KBM-7 (cell line): ENCODE measurements around the gene TMEM169.

ENCODE experiments used
- DNase-seq: peaks from one replicate; pipeline ENCODE4 v3.0.0-alpha.2; 2015
- in situ Hi-C: fragments of 300-500 bp; cut with MboI; formaldehyde crosslinking; loops from 2 replicates; pipeline ENCODE4 v1.14.3; 2020; ENCODE audit warnings: low sequenced_read_pairs, low pct_unique_long_range_greater_than_20kb, mixed read lengths

The TMEM169 gene

GRCh38 chr2:216081487-216082116 lies at the start of gene TMEM169, which contains the start of gene PECR:
Gene TMEM169 (plus strand): TSS chr2:216081919. CDS start chr2:216095964, 14,045 bp downstream.
Gene PECR (minus strand): TSS chr2:216081809. CDS start chr2:216081741, 68 bp downstream.
- in situ Hi-C loops = no loop called here
- peak; percentile 60 for DNase-seq

GRCh38 chr2:216031960-216032689 lies 49.6 kb upstream of the TMEM169 start:
- DNase-seq = no peak
- in situ Hi-C loops = no loop called here

GRCh38 chr2:216033403-216033802 lies 48.3 kb upstream of the TMEM169 start:
- in situ Hi-C loops = no loop called here
- DNase-seq = no peak

GRCh38 chr2:216034065-216034464 lies 47.7 kb upstream of the TMEM169 start:
- peak; percentile 78 for DNase-seq
- in situ Hi-C loops = no loop called here

GRCh38 chr2:216039918-216040317 lies 41.8 kb upstream of the TMEM169 start:
- DNase-seq = no peak
- in situ Hi-C loops = no loop called here

GRCh38 chr2:216041438-216041837 lies 40.3 kb upstream of the TMEM169 start:
- DNase-seq = no peak
- in situ Hi-C loops = no loop called here

- in situ Hi-C loops = no loop called here
These were observed 37.8 kb upstream of the TMEM169 start for GRCh38 chr2:216043949-216044348.

GRCh38 chr2:216044883-216045486 lies 36.7 kb upstream of the TMEM169 start:
- no peak for DNase-seq
- in situ Hi-C loops = no loop called here

More at GRCh38 chr2:216043949-216044348, 37.8 kb upstream of the TMEM169 start:
- DNase-seq = no peak

- no peak for DNase-seq
- in situ Hi-C loops = no loop called here
These were observed 34.3 kb upstream of the TMEM169 start for GRCh38 chr2:216047397-216047796.

- in situ Hi-C loops = no loop called here
- no peak for DNase-seq
These were observed 32.3 kb upstream of the TMEM169 start for GRCh38 chr2:216049452-216049851.

GRCh38 chr2:216051350-216051749 lies 30.4 kb upstream of the TMEM169 start:
- in situ Hi-C loops = no loop called here
- no peak for DNase-seq

GRCh38 chr2:216052420-216052819 lies 29.3 kb upstream of the TMEM169 start:
- in situ Hi-C loops = no loop called here
- DNase-seq = no peak

GRCh38 chr2:216055680-216056079 lies 26.0 kb upstream of the TMEM169 start:
- in situ Hi-C loops = no loop called here
- no peak for DNase-seq

GRCh38 chr2:216056739-216057138 lies 25.0 kb upstream of the TMEM169 start:
- DNase-seq = no peak
- in situ Hi-C loops = no loop called here

GRCh38 chr2:216057688-216058193 lies 24.0 kb upstream of the TMEM169 start:
- peak; percentile 46 for DNase-seq
- in situ Hi-C loops = no loop called here

- in situ Hi-C loops = no loop called here
- DNase-seq = no peak
These were observed 22.4 kb upstream of the TMEM169 start for GRCh38 chr2:216059233-216059834.

GRCh38 chr2:216064014-216064630 lies 17.6 kb upstream of the TMEM169 start:
- in situ Hi-C loops = no loop called here
- DNase-seq = peak; percentile 9

- in situ Hi-C loops = no loop called here
These were observed 17.1 kb upstream of the TMEM169 start for GRCh38 chr2:216064665-216065064.

GRCh38 chr2:216066230-216066629 lies 15.5 kb upstream of the TMEM169 start:
- no peak for DNase-seq
- in situ Hi-C loops = no loop called here

More at GRCh38 chr2:216064665-216065064, 17.1 kb upstream of the TMEM169 start:
- no peak for DNase-seq
